IMR-90 (cell line): Measurements from ENCODE around the gene ANKRD16. TPM values are rescaled to one million over a fixed set of nuclear protein-coding genes. Genes with fewer than 3 reads are reported as not detected.

ENCODE experiments used
- ATAC-seq: fragments of 200-7000 bp; cut with Tn5 transposase; 2 replicates; pipeline ENCODE4 v1.9.1; 2020; ENCODE audit warnings: low read depth, mild to moderate bottlenecking, moderate library complexity
- BruUV-seq: library from RNA; stranded (reverse); fragments of 400-500 nt; replicated peaks from 2 replicates; lab custom pipeline; 2021; lab: Mats Ljungman, UMichigan
- CTCF ChIA-PET: fragments of 300-600 bp; formaldehyde crosslinking; extraction: SDS; loops from one replicate; lab custom pipeline; 2021; ENCODE audit warnings: antibody characterized with exemption; lab: Yijun Ruan, JAX
- POLR2A ChIA-PET: fragments of 300-600 bp; sonication (Branson Sonifier 250); formaldehyde crosslinking; loops from one replicate; lab custom pipeline; 2022; ENCODE audit warnings: antibody characterized with exemption; ENCODE audit not compliant: unreplicated experiment; lab: Charles Lee
- DNase-seq: peaks from one replicate; pipeline ENCODE4 v3.0.0; 2013
- H2AFZ ChIP-seq: replicated peaks from 2 replicates; pipeline ENCODE3; 2013; ENCODE audit warnings: low read length, mild to moderate bottlenecking; ENCODE audit not compliant: poor library complexity
- H2AK5ac ChIP-seq: 2 replicates; pipeline ENCODE4 v1.6.1; 2013; ENCODE audit warnings: low read depth, low read length, inconsistent platforms
- H2AK9ac ChIP-seq: replicated peaks from 2 replicates; pipeline ENCODE3; 2013; ENCODE audit warnings: mild to moderate bottlenecking, low read depth, low read length, moderate library complexity; ENCODE audit not compliant: poor library complexity
- H2BK120ac ChIP-seq: 2 replicates; pipeline ENCODE4 v1.6.1; 2013; ENCODE audit warnings: low read depth, low read length, inconsistent platforms
- H2BK15ac ChIP-seq: 3 replicates; pipeline ENCODE4 v1.6.1; 2013; ENCODE audit warnings: low read depth, low read length, inconsistent platforms
- H2BK20ac ChIP-seq: 2 replicates; pipeline ENCODE4 v1.6.1; 2013; ENCODE audit warnings: low read depth, mild to moderate bottlenecking, inconsistent platforms, low read length, moderate library complexity
- H2BK5ac ChIP-seq: 2 replicates; pipeline ENCODE4 v1.6.1; 2013; ENCODE audit warnings: mild to moderate bottlenecking, low read depth, low read length, inconsistent platforms; ENCODE audit not compliant: poor library complexity, severe bottlenecking
- H3K14ac ChIP-seq: replicated peaks from 2 replicates; pipeline ENCODE4 v1.6.1; 2013; ENCODE audit warnings: low read depth, low read length, inconsistent platforms
- H3K18ac ChIP-seq: 2 replicates; pipeline ENCODE4 v1.6.1; 2013; ENCODE audit warnings: low read depth, low read length, control low read depth
- H3K23ac ChIP-seq: 2 replicates; pipeline ENCODE4 v1.6.1; 2013; ENCODE audit warnings: low read depth, low read length, inconsistent platforms
- H3K27ac ChIP-seq: 2 replicates; pipeline ENCODE4 v1.5.1; 2013; ENCODE audit warnings: mild to moderate bottlenecking, control low read depth, low read length; ENCODE audit not compliant: insufficient read depth
- H3K27me3 ChIP-seq: 2 replicates; pipeline ENCODE4 v1.6.1; 2013; ENCODE audit warnings: low read length; ENCODE audit not compliant: control insufficient read depth, insufficient read depth
- H3K36me3 ChIP-seq: 2 replicates; pipeline ENCODE4 v1.6.1; 2013; ENCODE audit warnings: low read length, mixed read lengths; ENCODE audit not compliant: control insufficient read depth, insufficient read depth
- H3K4ac ChIP-seq: 2 replicates; pipeline ENCODE4 v1.6.1; 2013; ENCODE audit warnings: low read depth, low read length, inconsistent platforms
- H3K4me1 ChIP-seq: 2 replicates; pipeline ENCODE4 v1.6.1; 2013; ENCODE audit warnings: low read length, mixed read lengths; ENCODE audit not compliant: control insufficient read depth, insufficient read depth
- H3K4me2 ChIP-seq: 2 replicates; pipeline ENCODE4 v1.6.1; 2013; ENCODE audit warnings: low read depth, mild to moderate bottlenecking, control low read depth, low read length, moderate library complexity
- H3K4me3 ChIP-seq: 2 replicates; pipeline ENCODE4 v1.5.1; 2013; ENCODE audit warnings: low read depth, mild to moderate bottlenecking, control low read depth, low read length, moderate library complexity; ENCODE audit not compliant: insufficient read depth
- H3K56ac ChIP-seq: 2 replicates; pipeline ENCODE4 v1.6.1; 2013; ENCODE audit warnings: low read length, inconsistent platforms; ENCODE audit not compliant: insufficient read depth; ENCODE audit errors: extremely low read depth
- H3K79me1 ChIP-seq, 2 experiments: 2 replicates each; pipeline ENCODE4 v1.6.1; 2013; ENCODE audit warnings: low read length in 2 of 2, inconsistent platforms in 1 of 2, low read depth in 1 of 2
- H3K9ac ChIP-seq: 2 replicates; pipeline ENCODE4 v1.6.1; 2013; ENCODE audit warnings: low read depth, low read length, control low read depth
- H3K9me1 ChIP-seq: 2 replicates; pipeline ENCODE4 v1.6.1; 2013; ENCODE audit warnings: low read length, inconsistent platforms; ENCODE audit not compliant: insufficient read depth
- H3K9me3 ChIP-seq: 2 replicates; pipeline ENCODE4 v1.6.1; 2013; ENCODE audit warnings: low read length; ENCODE audit not compliant: control insufficient read depth, insufficient read depth
- H4K20me1 ChIP-seq: 2 replicates; pipeline ENCODE4 v1.6.1; 2013; ENCODE audit warnings: low read length, inconsistent platforms; ENCODE audit not compliant: insufficient read depth
- H4K5ac ChIP-seq: 2 replicates; pipeline ENCODE4 v1.6.1; 2013; ENCODE audit warnings: mild to moderate bottlenecking, low read depth, low read length, control low read depth
- H4K8ac ChIP-seq, 2 experiments: 2 replicates each; pipeline ENCODE4 v1.6.1; 2013; ENCODE audit warnings: low read depth in 2 of 2, low read length in 2 of 2, control low read depth in 1 of 2, inconsistent platforms in 1 of 2
- H4K91ac ChIP-seq: 2 replicates; pipeline ENCODE4 v1.6.1; 2013; ENCODE audit warnings: low read depth, low read length, inconsistent platforms; ENCODE audit not compliant: insufficient read depth
- BHLHE40 ChIP-seq: fragments of 150-350 bp; IDR thresholded peaks from 2 replicates; pipeline ENCODE4 v1.6.1; 2016; ENCODE audit warnings: mild to moderate bottlenecking, low read depth, low read length
- CEBPB ChIP-seq: IDR thresholded peaks from 2 replicates; pipeline ENCODE4 v1.6.1; 2012; ENCODE audit warnings: low read depth, low read length, improper control_type of control experiment
- CHD1 ChIP-seq: IDR thresholded peaks from 2 replicates; pipeline ENCODE4 v1.6.1; 2012; ENCODE audit warnings: low read depth, low read length, improper control_type of control experiment
- FOS ChIP-seq: fragments of 150-350 bp; IDR thresholded peaks from 2 replicates; pipeline ENCODE4 v1.6.1; 2016; ENCODE audit warnings: low read depth, low read length
- MAFK ChIP-seq: IDR thresholded peaks from 2 replicates; pipeline ENCODE4 v1.6.1; 2012; ENCODE audit warnings: low read depth, low read length, improper control_type of control experiment
- MAZ ChIP-seq: IDR thresholded peaks from 2 replicates; pipeline ENCODE4 v1.6.1; 2012; ENCODE audit warnings: low read depth, mild to moderate bottlenecking, low read length, improper control_type of control experiment, moderate library complexity, borderline replicate concordance
- MXI1 ChIP-seq: IDR thresholded peaks from 2 replicates; pipeline ENCODE4 v1.6.1; 2012; ENCODE audit warnings: low read depth, mild to moderate bottlenecking, low read length, moderate library complexity, borderline replicate concordance
- NFE2L2 ChIP-seq: fragments of 150-350 bp; IDR thresholded peaks from 2 replicates; pipeline ENCODE4 v1.6.1; 2016; ENCODE audit warnings: low read depth, mild to moderate bottlenecking, low read length
- POLR2A ChIP-seq: IDR thresholded peaks from 2 replicates; pipeline ENCODE4 v1.6.1; 2012; ENCODE audit warnings: mild to moderate bottlenecking, low read depth, low read length
- RAD21 ChIP-seq: IDR thresholded peaks from 2 replicates; pipeline ENCODE4 v1.6.1; 2012; ENCODE audit warnings: low read length, improper control_type of control experiment
- SMC3 ChIP-seq: fragments of 150-350 bp; IDR thresholded peaks from 2 replicates; pipeline ENCODE4 v1.6.1; 2016; ENCODE audit warnings: low read depth, mild to moderate bottlenecking, antibody characterized with exemption, low read length, moderate library complexity
- WGBS, 2 experiments: methylation state at CpG; one replicate each; pipeline versions ENCODE4 v1.1.5 to v1.1.7; 2013; ENCODE audit warnings: missing lambda C conversion rate in 2 of 2; ENCODE audit not compliant: insufficient read length in 1 of 2; ENCODE audit errors: extremely low coverage in 2 of 2; 5-methylcytosine and 5-hydroxymethylcytosine counted together
- dilution Hi-C: fragments of 300-500 bp; cut with HindIII; formaldehyde crosslinking; loops from one replicate; pipeline ENCODE4 v1.14.3; 2018; ENCODE audit warnings: low sequenced_read_pairs; ENCODE audit not compliant: unreplicated experiment
- in situ Hi-C: fragments of 300-500 bp; cut with MboI; formaldehyde crosslinking; loops from 3 replicates; pipeline ENCODE4 v1.14.3; 2019; ENCODE audit warnings: low sequenced_read_pairs, inconsistent platforms, mixed read lengths
- intact Hi-C: fragments of 100-400 bp; cut with micrococcal nuclease; formaldehyde crosslinking; loops from 2 replicates; pipeline ENCODE4 v1.10.0; 2022
- polyA plus RNA-seq, 3 experiments: library from polyadenylated mRNA; depleted of rRNA; stranded (reverse); fragments of >200 nt; gene quantifications; 2 replicates each; pipeline ENCODE4 v1.2.3, GENCODE V29; 2012; ENCODE audit warnings: low replicate concordance in 1 of 3
- total RNA-seq: library from RNA; depleted of rRNA; stranded (reverse); fragments of >200 nt; gene quantifications from 2 replicates; pipeline ENCODE4 v1.2.3, GENCODE V29; 2012
- TF ChIP-seq, protein P1 (sequence below): fragments of 150-350 bp; IDR thresholded peaks from 2 replicates; pipeline ENCODE4 v1.6.1; 2017; ENCODE audit warnings: mild to moderate bottlenecking, antibody characterized with exemption, low read length, low read depth

The ANKRD16 gene
- total and polyA plus RNA-seq, 2 of the 4 experiments (the other 2 are of a cell fraction) = 5.1 to 5.7 TPM

GRCh38 chr10:5813341-5814109 lies 76.2 kb downstream of the ANKRD16 start, which contains the start of gene GDI2:
Gene GDI2, minus strand, starts transcription at chr10:5813434. Its CDS starts 176 bp downstream, at chr10:5813258.
- H3K14ac ChIP-seq = peak within 1 kb of the TSS; percentile 99
- H3K4me3 ChIP-seq = peak within 1 kb of the TSS; percentile 81
- H3K4ac ChIP-seq = peak within 1 kb of the TSS; percentile 100
- peak within 1 kb of the TSS; percentile 94 for H3K56ac ChIP-seq
- peaks cover 7% of the 10 kb centered on the region; the same call in 1 of the 2 replicates for H3K9me1 ChIP-seq
- CTCF ChIA-PET = interaction anchor here (0.6 kb wide), 1 partner anchor 19 kb away, joined by 3 read pairs; no protein-coding TSS in a partner anchor
- H2AK5ac ChIP-seq = peak within 1 kb of the TSS; percentile 100
- peak within 1 kb of the TSS; percentile 99 for H3K27ac ChIP-seq
- H4K20me1 ChIP-seq = peaks cover 40% of the 10 kb centered on the region
- TF ChIP-seq NFE2L2 (no peak), FOS (no peak), POLR2A (peak; percentile 96), CHD1 (0 out of 2 replicates have a peak, but pooled peaks have one; percentile 10), BHLHE40 (no peak), RAD21 (no peak), SMC3 (no peak), MAZ (peak; percentile 94; the same call in 1 of the 2 replicates), CEBPB (no peak), MAFK (no peak), MXI1 (peak; percentile 98)
- TF ChIP-seq, protein P1, sequence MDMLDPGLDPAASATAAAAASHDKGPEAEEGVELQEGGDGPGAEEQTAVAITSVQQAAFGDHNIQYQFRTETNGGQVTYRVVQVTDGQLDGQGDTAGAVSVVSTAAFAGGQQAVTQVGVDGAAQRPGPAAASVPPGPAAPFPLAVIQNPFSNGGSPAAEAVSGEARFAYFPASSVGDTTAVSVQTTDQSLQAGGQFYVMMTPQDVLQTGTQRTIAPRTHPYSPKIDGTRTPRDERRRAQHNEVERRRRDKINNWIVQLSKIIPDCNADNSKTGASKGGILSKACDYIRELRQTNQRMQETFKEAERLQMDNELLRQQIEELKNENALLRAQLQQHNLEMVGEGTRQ = peak; percentile 80
- peak within 1 kb of the TSS; percentile 79; the same call in 1 of the 3 replicates for H2BK15ac ChIP-seq
- peaks cover 13 to 26% of the 10 kb centered on the region in 2 experiments for H3K79me1 ChIP-seq
- H3K4me2 ChIP-seq = peak within 1 kb of the TSS; percentile 95
- peak within 1 kb of the TSS; percentile 80 for H2BK120ac ChIP-seq
- DNase-seq (peak; percentile 95), ATAC-seq (peak; percentile 97)
- dilution Hi-C loops (no loop called here), in situ Hi-C loops (no loop called here), intact Hi-C loops (loop anchor here (1.0 to 5.0 kb wide), 3 partner anchors 60 to 126 kb away; partner anchors contain the start of gene ANKRD16)
- peak within 1 kb of the TSS; percentile 98 for H2AFZ ChIP-seq
- peak within 1 kb of the TSS; percentile 77 for H4K5ac ChIP-seq
- H2BK20ac ChIP-seq = peak within 1 kb of the TSS; percentile 14; the same call in 1 of the 2 replicates
- peak within 1 kb of the TSS; percentile 97 for H2BK5ac ChIP-seq
- H3K9me3 ChIP-seq = no peaks in the 10 kb centered on the region
- peak within 1 kb of the TSS; percentile 98 to 99 for H4K8ac ChIP-seq
- peak within 1 kb of the TSS; percentile 99 for H4K91ac ChIP-seq
- BruUV-seq = no TSS peak
- 0% methylated on average over 45 of the region's 77 CpGs; no CpG with 5 or more reads in 1 of the 2 experiments for WGBS, 2 experiments
- peak within 1 kb of the TSS; percentile 99 for H2AK9ac ChIP-seq
- peak within 1 kb of the TSS; percentile 98 for H3K23ac ChIP-seq
- POLR2A ChIA-PET = interaction anchor here (0.6 to 1.4 kb wide), 2 partner anchors 77 to 319 kb away, joined by 3 to 12 read pairs; partner anchors contain the start of genes ANKRD16 and FBH1
- no peaks in the 10 kb centered on the region for H3K36me3 ChIP-seq
- H3K27me3 ChIP-seq = no peaks in the 10 kb centered on the region
- H3K9ac ChIP-seq = peak within 1 kb of the TSS; percentile 99
- peak within 1 kb of the TSS; percentile 92 for H3K18ac ChIP-seq
- peaks cover 5% of the 10 kb centered on the region for H3K4me1 ChIP-seq
